IPS-NIHi7 (cell line): ENCODE results near the gene EMILIN2.
"Not testable (repeated sequence)": the region's sequence is repeated elsewhere in the genome, so short reads cannot be mapped to it uniquely, and the experiment has no call there.

Experiments
- DNase-seq: peaks from one replicate; pipeline ENCODE4 v3.0.0; 2012; ENCODE audit warnings: mixed read lengths; ENCODE audit errors: extremely low spot score

The EMILIN2 gene

DNA sequence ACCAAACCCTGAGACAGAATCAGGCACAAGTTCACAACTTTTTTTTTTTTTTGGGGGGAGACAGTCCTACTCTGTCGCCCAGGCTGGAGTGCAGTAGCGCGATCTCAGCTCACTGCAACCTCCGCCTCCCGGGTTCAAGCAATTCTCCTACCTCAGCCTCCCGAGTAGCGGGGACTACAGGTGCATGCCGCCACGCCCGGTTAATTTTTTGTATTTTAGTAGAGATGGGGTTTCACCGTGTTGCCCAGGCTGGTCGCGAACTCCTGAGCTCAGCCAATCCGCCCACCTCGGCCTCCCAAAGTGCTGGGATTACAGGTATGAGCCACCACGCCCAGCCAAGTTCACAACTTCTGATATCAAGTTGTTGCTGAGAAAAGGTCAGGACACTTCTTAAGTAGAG is 68.7 kb downstream of the EMILIN2 start:
- DNase-seq = not testable (repeated sequence)

DNA sequence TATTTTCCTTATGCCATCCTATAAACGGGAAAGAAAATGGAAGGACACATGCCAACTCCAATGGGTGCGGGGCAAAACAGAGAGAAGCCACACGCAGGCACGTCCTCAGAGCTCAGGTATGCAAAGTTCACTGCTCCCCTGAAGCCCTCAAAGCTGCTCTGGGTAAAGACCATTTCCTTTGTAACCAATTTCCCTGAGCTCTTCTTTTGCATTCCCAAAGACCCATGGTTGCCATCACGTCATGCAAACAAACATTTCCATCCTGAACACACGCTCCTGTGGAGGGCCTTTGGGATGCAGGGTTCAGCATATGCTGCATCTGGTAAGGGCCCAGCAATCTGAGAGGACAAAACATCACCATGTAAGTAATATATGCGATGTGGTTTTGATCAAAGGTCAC is 69.4 kb downstream of the EMILIN2 start:
- DNase-seq = peak; percentile 38

DNA sequence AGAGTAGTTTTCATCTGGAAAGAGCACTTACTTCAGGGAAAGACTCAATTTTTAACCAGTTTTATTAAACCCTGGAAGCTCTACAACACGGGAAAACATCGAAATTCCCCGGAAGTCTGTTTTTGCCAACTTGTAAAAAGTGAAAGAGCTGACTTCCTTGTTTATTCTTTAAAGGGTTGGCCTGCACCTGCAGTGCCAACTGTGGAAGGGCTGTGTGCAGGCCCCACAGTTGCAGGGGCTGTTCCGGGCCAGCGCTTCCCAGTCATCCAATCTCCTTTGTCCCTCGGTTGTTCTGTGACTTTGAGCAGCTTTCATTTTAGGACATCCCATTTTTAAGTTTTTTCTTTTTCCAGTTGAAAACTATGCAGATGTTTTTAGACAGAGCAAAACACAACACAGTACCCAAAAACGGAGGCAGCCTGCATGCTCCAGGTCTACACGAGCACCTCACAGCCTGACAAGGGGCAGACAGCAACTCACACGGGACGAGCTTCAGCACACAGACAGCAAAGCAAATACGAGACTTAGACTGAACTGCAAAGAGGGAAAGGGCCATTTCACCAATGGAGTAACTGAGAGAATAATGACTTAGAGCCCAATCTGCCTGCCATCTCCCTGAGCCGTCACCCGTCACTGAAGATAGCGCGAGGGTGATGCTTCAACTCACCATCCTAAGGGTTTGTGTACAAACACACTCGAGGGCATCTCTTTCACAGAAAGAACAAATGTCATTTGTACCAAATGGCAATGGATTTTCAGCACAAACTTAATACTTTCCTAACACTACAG is 70.6 kb downstream of the EMILIN2 start:
- no peak for DNase-seq

DNA sequence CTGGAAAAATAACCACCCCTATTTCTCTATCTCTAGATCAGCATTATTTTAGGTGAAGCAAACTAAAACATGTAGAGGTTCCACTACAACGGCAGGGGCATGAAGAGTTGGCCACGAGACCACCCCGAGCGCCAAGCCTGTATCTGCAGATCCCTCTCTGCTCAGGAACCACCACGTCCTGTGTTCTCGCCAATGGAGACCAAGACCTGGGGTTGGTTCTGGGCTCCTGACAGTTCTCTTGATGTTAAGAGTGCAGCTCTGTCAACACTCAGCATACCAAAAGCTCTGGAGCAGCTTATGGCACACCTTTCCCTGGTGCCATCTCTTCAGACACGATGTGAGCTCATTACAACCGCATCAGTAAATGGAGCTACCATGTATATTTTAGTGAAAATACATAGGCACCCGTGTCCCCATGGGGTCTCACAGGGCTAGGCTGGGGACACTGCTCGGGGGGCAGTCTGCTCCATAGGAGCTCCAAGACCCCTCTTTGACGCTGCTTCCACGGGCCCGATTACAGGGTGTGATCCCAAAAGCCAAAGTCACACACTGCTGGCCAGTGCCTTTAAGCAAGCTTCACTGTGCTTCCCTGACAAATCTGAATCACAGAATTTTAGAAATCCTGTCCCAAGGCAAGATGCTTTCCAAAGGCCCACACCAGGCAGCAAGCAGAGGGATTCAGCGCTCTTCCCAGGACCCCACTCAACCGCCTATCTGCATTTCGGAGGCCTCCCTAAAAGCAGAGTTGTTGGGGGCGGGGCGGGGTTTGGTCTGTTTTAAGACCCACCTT is 72.2 kb downstream of the EMILIN2 start:
- no peak for DNase-seq

DNA sequence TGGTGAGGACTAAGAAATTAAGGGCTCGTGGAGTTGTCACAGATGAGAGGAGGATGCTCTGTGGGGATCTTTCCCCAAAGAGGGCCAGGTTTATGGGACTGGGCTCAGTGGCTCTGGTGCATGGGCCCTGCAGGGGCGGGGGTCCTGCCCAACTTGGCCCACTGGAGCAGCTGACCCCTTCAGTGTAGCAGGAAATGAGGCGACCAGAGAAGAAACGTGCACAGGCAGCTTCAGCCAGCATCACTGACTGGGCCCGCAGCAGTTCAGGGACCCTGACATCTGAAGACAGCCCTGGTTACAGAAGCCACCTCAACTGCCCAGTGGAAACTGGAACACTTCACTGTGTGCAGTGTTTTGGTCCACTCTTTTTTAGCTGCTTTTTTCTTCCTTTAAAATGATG is 72.8 kb downstream of the EMILIN2 start:
- DNase-seq = no peak

DNA sequence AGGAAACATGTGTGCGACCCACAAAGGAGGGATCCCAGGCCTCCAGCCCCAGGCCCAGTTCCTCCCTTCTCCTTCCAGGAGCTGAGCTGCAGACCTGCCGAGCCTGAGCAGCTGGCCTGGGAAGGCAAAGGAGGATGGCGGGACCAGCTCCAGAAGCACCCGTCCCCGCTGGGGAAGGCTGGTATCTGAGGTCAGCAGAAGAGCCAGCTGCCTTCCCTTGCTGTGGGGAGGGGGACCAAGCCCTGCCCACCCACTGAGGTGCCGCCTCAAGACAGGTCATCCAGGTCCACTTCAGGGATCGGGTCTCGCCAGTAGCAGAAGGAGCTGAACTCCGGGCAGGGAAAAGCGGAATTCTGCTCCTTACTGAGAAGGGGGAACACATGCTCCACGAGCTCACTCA is 73.2 kb downstream of the EMILIN2 start:
- DNase-seq = no peak

DNA sequence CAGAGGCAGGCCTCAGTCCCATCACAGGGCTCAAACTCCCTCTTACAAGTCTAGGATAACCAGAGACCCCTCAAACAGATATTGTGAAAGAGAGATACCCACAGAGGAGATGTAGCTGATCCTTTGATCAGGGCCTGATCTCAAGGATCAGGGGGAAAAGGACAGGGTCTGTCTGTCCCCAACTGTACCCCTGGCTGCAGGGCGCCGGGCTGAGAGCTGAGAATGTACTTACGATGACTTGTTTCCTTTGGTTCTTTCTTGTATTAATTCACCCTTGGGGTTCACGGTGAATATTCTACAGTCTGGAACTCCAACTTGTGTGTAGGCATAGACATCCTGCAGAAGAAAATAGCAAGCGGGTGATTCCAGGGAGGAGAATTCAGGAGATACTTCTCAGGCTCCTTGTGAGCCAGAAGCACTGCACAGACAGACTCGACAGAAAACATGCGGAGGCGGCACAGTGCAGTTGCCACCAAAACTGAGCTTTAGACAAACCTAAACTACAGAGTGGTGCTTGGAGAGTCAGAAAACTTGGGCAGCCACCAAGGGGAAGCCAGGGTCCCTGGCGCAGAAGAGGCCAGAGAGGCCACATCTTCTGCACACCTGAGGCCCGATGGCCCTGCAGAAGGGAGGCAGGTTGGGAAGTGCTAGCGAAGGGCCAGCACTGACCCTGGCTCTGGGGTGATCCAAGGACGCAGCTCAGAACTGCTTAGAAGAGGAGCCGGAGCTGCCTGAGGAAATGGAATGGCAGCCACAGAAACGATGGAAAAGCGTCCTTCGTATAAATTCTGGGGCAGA is 73.9 kb downstream of the EMILIN2 start:
- no peak for DNase-seq

DNA sequence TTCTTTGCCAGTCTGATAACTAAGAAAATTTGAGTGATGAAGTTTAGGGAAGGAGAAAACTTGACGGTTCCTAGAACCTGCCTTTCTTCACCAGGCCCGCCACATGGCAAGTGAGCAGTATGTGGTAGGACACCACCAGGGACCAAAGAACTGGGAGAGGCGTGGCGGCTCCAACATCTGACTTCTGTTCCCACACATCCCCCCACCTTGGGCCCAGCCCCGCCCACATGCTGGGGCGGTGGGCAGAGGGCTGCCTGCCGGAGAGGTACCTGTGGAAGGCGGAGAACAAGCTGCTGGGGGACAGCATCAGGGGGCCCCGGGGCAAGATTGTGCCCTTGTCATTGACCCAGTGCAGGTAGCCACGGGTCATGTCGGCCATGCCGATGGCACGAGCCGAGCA is 75.0 kb downstream of the EMILIN2 start:
- no peak for DNase-seq

DNA sequence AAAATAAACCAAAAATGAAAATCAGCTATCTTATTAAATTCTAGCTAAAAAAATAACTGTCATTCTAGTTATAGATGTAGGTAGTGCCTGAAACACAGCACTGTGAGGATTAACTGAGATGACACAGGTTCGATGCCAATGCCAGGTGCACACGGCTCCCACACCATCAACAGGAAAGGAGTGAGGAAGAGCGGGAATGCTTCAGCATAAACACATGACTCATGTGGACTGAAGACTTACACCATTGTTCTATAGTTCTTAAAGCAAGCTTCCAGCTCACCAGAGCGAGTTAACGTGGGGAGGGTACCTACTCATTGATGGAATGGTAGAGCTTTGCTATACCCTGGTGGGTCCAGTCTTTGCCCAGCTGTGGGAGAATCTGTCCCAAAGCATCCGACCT is 76.7 kb downstream of the EMILIN2 start:
- DNase-seq = no peak

DNA sequence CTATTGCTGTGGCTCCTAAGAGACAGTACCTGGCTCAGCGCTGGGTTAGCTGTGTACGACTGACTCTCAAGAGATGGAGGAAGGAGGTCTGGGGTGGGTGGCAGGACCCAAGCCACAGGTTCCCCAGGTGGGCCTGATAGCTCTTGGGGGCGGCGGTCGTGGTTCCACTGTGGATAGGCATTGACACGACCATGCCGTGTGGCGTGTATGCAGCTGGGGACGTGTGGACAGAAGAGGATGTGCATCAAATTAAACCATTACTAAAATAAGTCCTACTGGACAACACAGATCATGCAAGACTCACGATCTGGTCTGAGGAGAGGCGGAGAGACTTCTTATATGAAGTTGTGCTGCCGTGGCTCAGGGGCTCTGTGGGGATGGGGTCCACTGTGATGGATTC is 78.1 kb downstream of the EMILIN2 start:
- DNase-seq = no peak

DNA sequence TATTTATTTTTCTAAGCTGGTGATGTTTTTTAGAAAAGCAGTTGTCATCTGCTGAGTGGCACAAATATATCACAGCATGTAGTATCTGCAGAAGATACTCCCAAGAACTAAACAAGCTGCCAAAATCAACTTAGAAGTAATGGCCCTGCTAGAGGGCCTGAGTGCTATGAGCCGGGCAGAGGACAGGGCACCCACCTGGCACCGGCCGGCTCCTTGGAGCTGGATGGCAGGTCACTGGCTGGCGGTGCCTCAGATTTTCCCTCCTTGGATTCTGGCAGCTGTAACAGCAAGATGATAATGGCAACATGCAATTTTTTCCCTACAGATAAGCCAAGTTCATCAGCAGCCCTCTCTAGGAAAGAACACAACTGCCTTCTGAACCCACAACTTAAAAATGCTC is 79.7 kb downstream of the EMILIN2 start:
- no peak for DNase-seq

DNA sequence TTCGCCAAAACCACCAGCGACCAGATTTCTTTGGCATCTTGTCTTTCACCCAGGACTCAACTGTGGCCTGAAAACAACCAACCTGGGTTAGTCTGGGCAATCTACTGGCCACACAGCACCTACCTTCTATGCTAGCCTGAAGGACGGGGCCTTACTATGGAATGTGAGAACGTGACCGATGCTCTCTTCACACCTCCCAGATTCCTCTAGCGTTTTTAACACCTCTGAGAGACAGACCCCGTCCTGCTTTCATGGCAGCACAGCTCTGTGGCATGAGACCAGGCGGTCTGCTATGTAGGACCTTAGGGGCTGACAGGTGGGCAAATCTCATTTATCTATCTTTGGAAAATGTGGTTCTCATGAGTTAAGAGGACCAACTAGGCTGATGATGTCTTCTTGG is 80.9 kb downstream of the EMILIN2 start:
- no peak for DNase-seq

DNA sequence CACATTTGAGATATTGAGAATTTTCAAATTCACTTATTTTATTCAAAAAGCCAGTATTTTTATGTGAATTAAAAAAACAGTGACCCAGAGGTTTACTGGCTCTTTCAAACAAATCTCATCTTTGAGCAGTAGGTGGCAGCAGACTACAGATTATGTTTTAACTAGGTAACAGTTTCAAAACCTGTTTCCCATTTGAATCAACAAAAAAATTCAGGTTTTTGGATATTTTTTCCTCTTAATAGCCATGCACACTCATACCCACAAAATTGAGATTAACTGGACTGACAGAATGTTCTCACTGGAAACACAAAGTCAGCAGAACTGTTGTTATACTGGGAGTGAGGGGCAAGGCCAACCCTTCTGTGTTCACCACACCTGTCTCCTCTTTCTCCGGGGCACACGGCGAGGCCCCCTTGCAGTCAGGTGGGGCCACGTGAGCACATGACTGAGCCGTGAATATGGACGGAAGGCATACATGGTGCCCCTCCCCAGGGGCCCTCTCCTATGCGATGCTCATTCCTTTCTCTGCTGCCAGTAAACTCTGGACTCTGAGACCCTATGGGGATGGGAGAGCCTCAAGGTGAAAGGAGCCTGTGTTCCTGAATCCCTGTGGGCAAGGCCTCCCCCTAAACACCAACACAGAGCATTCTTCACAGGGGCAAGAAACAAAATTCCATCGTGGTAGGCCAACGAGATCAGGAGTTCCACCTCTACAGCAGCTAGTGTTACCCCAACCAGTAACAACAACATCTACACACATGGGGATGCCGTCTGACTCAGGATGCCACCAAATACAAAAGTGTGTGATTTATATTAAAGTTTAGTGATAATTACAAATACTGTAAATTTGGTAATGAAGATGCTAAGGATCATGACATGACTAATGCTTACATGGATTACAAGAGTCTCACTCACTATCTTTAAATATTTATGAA is 85.7 kb downstream of the EMILIN2 start:
- DNase-seq = peak; percentile 54

DNA sequence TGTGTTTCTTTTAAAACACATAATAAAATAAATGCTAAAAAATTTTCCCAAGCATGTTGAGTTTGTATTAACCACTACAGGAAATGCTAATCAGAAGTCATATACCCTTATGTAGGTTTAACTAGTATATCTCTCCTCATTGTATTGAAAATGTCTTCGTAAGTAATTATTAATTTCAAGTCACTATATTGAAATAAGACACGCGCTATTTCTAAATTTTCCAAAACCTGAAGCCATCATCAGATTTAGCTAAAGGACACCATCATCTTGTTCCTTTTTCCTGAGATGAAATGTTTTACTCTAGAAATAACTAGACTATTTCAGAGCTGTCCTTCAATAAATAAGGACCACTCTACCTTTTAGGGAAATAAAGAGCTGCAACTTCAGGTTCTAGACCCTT is 87.2 kb downstream of the EMILIN2 start:
- DNase-seq = no peak

DNA sequence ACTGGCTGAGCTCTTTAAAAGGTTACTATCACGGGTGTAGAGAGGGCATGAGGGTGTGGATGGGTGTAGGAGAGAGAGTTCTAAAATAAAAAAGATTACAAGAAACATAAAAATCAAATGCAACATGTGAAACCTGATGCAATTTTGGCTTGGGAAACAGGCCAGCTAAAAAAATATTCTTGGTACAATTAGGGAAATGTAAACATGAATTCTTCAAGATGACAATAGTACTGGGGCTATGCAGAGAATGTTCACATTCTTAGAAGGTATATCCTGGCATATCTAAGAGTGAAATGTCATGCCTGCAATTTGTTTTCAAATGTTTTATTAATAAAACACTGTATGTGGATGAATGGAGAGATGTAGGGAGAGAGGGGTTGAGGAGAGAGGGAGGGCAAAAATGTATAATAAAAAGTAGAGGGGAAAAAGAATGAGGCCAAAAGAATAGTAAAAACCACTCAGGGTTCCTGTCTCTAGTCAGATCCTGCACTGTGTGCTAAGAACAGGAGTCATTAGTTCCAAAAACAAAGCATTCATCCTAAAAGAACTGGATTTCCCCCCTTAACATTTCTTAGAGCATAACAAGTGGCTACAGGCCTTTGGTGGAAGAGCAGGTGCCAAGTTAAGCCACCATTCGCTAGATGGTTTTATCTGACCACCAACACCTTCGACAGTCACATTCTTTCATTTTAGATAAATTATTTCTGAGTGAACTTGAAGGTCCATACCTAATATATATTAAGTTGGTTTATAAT is 88.8 kb downstream of the EMILIN2 start:
- DNase-seq = no peak

DNA sequence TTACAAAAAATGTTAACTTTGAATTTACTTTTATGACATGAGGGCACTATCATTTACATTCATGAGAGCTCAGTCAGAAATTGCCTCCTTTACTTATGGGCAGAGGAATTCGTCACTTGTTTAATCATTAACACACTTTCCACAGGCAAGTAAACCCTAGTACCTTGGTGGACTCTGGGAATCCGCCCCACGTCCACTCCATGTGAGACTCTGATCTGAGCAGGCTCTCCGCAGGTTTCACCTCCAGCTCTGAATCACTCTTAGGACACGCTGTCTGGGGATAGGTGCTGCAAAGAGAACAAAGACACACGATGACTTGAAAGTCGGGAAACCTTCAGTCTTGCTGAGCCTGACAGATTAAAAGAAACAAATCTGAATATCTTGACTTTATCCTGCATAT is 92.5 kb downstream of the EMILIN2 start:
- no peak for DNase-seq

DNA sequence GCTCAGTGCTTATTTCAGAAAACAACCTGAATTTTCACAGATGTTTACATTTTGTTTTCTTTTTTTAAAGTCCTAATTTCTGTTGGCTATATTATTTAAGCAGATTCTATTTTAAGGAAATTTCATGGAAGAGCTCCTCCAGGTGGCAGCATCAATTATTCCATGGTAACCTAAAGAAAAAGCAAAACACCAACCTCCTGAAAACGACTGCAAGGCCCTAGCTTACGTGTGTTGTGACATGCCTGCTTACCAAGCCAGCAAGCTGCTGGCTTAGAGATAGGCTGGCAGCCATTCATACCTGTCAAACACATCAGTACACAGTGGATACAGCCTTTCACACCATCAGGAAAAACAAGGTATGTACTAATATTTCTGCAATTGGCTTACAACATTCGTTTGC is 101.2 kb downstream of the EMILIN2 start:
- DNase-seq = peak; percentile 51

DNA sequence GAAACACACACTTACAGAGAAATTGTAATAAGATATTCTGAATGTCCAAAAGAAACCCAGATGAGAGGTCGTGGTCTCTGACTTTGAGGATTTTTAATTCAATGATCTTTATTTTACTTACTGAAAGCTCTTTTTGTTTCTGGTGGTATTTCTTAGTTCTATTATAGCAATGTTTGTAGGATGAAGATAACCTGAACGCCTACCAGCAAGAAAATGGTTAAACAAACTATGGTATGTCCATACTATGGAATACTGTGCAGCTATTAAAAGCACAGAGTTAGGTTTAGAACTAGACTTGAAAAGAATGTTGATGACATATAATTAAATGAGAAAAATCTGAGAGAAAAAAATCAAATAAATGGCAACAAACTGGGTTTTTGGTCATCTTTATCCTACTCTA is 105.8 kb downstream of the EMILIN2 start:
- no peak for DNase-seq

DNA sequence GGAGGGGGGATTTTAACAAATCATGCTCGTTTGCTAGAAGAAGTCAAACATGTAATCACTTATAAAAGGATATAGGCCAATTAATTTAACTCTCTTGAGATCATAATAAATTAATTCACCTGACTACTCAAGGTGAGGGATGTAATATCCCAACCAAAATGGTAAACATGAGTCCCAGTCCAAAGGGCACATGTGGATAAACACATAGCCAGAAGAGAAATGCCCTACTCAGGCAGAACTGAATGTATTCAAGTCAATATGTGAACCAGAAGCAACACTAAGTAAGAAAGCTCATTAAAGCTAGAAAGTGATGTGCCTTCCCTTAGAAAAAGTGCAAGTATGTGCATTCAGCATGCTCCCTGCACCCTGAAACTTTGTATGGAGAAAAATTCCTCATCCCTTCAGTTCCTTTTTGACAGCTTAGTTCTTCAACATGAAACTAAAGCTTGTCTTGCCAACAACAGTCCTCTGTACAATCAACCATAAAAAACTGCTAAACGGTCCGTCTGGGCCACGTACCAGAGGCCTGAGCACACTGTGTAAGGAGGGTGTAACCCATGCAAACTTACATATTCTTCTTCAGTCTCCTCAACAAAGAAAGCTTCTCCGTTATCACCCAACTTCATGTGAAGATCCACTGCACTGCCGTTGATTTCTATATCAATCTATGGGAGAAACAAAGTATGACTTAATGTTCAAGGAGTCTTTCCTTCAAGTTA is 107.3 kb downstream of the EMILIN2 start:
- no peak for DNase-seq
